Spleen (tissue), 13 donors: ENCODE measurements around the gene ACOT6. TPM values are rescaled to one million over a fixed set of nuclear protein-coding genes. Genes with fewer than 3 reads are reported as not detected.
A peak's percentile ranks its signal among the peaks of the same experiment; 100 is the strongest.
"Not testable (repeated sequence)": the region's sequence is repeated elsewhere in the genome, so short reads cannot be mapped to it uniquely, and the experiment has no call there.

Source experiments
- DNase-seq: peaks from one replicate; pipeline ENCODE4 v3.0.0-alpha.2; 2020
- H3K27ac ChIP-seq, 8 donors: fragments of 200-600 bp; sonication (generic) in 7 of 8; 1 replicate in 4 of 8; 2 replicates in 4 of 8; pipeline versions ENCODE4 v1.5.0 to v1.8.0; 2016 to 2021; ENCODE audit warnings: inconsistent platforms in 4 of 8, mild to moderate bottlenecking in 4 of 8, moderate library complexity in 1 of 8
- H3K27me3 ChIP-seq, 7 donors: fragments of 200-600 bp; sonication (generic) in 6 of 7; replicated peaks in 1 of 7; 1 replicate in 4 of 7; 2 replicates in 3 of 7; pipeline versions ENCODE4 v1.5.0 to v1.8.0; 2016 to 2021; ENCODE audit warnings: inconsistent platforms in 3 of 7, mild to moderate bottlenecking in 1 of 7
- H3K36me3 ChIP-seq, 6 donors: fragments of 200-600 bp; sonication (generic) in 5 of 6; 1 replicate in 4 of 6; 2 replicates in 2 of 6; pipeline versions ENCODE4 v1.5.0 to v1.8.0; 2016 to 2021; ENCODE audit warnings: inconsistent platforms in 2 of 6
- H3K4me1 ChIP-seq, 6 donors: fragments of 200-600 bp; sonication (generic) in 5 of 6; 1 replicate in 3 of 6; 2 replicates in 3 of 6; pipeline versions ENCODE4 v1.5.0 to v1.8.0; 2016 to 2021; ENCODE audit warnings: inconsistent platforms in 3 of 6
- H3K4me3 ChIP-seq, 8 donors: fragments of 200-600 bp; sonication (generic) in 7 of 8; 1 replicate in 4 of 8; 2 replicates in 4 of 8; pipeline versions ENCODE4 v1.5.0 to v1.8.0; 2016 to 2021; ENCODE audit warnings: inconsistent platforms in 4 of 8, mild to moderate bottlenecking in 4 of 8, moderate library complexity in 2 of 8
- H3K9me3 ChIP-seq, 8 donors: fragments of 200-600 bp; sonication (generic) in 7 of 8; 1 replicate in 4 of 8; 2 replicates in 4 of 8; pipeline versions ENCODE4 v1.5.0 to v1.8.0; 2016 to 2021; ENCODE audit warnings: inconsistent platforms in 4 of 8
- POLR2A ChIP-seq, 3 donors: fragments of 450-650 bp; IDR thresholded peaks; one replicate each; pipeline ENCODE4 v1.5.1; 2017; ENCODE audit warnings: antibody characterized with exemption in 3 of 3, mild to moderate bottlenecking in 1 of 3
- POLR2AphosphoS5 ChIP-seq, 3 donors: sonication (generic); formaldehyde crosslinking; IDR thresholded peaks; one replicate each; pipeline ENCODE4 v1.5.1; 2017; ENCODE audit warnings: antibody characterized with exemption in 3 of 3
- WGBS, 5 donors: extraction: QIAGEN DNeasy Blood & Tissue Kit in 3 of 5; methylation state at CpG; one replicate each; pipeline versions ENCODE4 v1.1.5 to v1.1.7; 2013 to 2018; 5-methylcytosine and 5-hydroxymethylcytosine counted together
- intact Hi-C: fragments of 100-400 bp; cut with DNase I; formaldehyde crosslinking; loops from one replicate; pipeline ENCODE4 v1.15.0; 2023; ENCODE audit warnings: low total_unique reads
- long read RNA-seq, 2 donors: transcript quantifications; one replicate each; lab custom pipeline, GENCODE V29; 2026
- polyA plus RNA-seq, 3 donors: library from polyadenylated mRNA; stranded (reverse); fragments of 200-250 nt; gene quantifications; one replicate each; pipeline ENCODE4 v1.2.1, GENCODE V29; 2013
- total RNA-seq, 7 donors: library from RNA; depleted of rRNA in 3 of 7; stranded (reverse); fragments of >200 nt in 3 of 7; fragmentation: NEBNext Ultra II Directional in 4 of 7; extraction: Animal tissue kit (Norgen Biotek cat#: 25700) in 4 of 7; gene quantifications; one replicate each; pipeline versions ENCODE4 v1.1.0 to v1.2.1, GENCODE V29; 2016 to 2021
- TF ChIP-seq, protein P1 (sequence below), 11 experiments: fragments of 200-600 bp in 7 of 11; fragments of 450-650 bp in 4 of 11; sonication (generic) in 4 of 11; IDR thresholded peaks in 8 of 11; conservative IDR thresholded peaks in 3 of 11; 1 replicate in 7 of 11; 2 replicates in 4 of 11; pipeline versions ENCODE4 v1.4.0 to v1.8.0; 2016 to 2021; ENCODE audit warnings: antibody characterized with exemption in 11 of 11, inconsistent platforms in 4 of 11, mild to moderate bottlenecking in 1 of 11
- donor health status: healthy with polysubstance abuse.
- donor health status: DM: no; HTN: no; CAD: no; lungs with moderate emphysema.
- donor health status: DM: no; HTN: no; CAD: no.
- donor health status: Bipolar disorder and iron deficiency.
- donor health status: healthy.
- donor health status: DM: no; HTN: no; CAD: no.
- donor health status: DM: yes; HTN: yes; CAD: no.

Gene ACOT6, protein sequence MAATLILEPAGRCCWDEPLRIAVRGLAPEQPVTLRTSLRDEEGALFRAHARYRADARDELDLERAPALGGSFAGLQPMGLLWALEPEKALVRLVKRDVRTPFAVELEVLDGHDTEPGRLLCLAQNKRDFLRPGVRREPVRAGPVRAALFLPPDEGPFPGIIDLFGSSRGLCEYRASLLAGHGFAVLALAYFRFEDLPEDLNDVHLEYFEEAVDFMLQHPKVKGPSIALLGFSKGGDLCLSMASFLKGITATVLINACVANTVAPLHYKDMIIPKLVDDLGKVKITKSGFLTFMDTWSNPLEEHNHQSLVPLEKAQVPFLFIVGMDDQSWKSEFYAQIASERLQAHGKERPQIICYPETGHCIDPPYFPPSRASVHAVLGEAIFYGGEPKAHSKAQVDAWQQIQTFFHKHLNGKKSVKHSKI
- total RNA-seq (not detected), polyA plus RNA-seq (not detected)
- long read RNA-seq, donor 1, result 0 reads
- long read RNA-seq, donor 2, result 0 reads

DNA sequence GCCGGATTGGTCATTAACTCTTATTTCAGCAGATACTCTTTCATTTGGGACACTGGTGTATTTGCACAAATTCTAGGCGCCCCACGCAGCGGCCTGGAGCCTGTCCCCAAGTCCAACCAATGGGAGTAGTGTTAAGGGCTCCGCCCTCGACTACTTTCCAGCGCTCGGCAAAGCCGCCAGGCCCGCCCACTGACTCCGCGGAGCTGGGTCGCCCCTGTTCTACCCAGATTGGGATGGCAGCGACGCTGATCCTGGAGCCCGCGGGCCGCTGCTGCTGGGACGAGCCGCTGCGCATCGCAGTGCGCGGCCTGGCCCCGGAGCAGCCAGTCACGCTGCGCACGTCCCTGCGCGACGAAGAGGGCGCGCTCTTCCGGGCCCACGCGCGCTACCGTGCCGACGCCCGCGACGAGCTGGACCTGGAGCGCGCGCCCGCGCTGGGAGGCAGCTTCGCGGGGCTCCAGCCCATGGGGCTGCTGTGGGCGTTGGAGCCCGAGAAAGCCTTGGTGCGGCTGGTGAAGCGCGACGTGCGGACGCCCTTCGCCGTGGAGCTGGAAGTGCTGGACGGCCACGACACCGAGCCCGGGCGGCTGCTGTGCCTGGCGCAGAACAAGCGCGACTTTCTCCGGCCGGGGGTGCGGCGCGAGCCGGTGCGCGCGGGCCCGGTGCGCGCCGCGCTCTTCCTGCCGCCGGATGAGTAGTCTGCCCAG is at the start of gene ACOT6:
Gene ACOT6 (plus strand): TSS at position 179 of the 707 bp plus-strand sequence. CDS start 55 bp downstream, at position 234.
- peak; percentile 38 to 73 (median 65) for TF ChIP-seq POLR2AphosphoS5 (IDR thresholded peaks at IDR 0.05)
- TF ChIP-seq POLR2A (IDR thresholded peaks at IDR 0.05), result no peak

DNA sequence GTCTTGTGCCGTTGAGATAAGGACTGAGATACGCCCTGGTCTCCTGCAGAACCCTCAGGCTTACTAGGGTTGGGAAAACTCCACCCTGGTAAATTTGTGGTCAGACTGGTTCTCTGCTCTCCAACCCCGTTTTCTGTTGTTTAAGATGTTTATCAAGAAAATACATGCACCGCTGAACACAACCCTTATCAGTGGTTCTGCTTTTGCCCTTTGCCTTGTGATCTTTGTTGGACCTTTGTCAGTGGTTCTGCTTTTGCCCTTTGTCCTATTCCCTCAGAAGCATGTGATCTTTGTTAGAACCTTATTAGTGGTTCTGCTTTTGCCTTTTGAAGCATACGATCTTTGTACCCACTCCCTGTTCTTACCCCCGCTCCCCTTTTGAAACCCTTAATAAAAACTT is 49.6 kb upstream of the ACOT6 start:
- WGBS, 5 donors, result 89 to 94% (median 93%) methylated on average over 6 of the region's 6 CpGs
- peaks cover 0 to 14% (median 7%) of the 10 kb centered on the region in 8 donors for H3K9me3 ChIP-seq
- DNase-seq, H3K36me3 ChIP-seq, intact Hi-C loops, H3K4me3 ChIP-seq, H3K27ac ChIP-seq, H3K27me3 ChIP-seq: not testable (repeated sequence)
- peaks cover 0 to 16% (median 10%) of the 10 kb centered on the region in 6 donors for H3K4me1 ChIP-seq

More for the DNA sequence above, at the start of gene ACOT6:
- intact Hi-C loops, result no loop called here
- Histone ChIP-seq H3K27me3 (peaks cover 0 to 13% (median 0%) of the 10 kb centered on the region in 7 donors), H3K4me1 (peaks cover 0 to 22% (median 13%) of the 10 kb centered on the region in 6 donors), H3K27ac (peak within 1 kb of the TSS; percentile 61 to 90 (median 84)), H3K36me3 (no peaks in the 10 kb centered on the region), H3K9me3 (peaks cover 0 to 8% (median 0%) of the 10 kb centered on the region in 8 donors), H3K4me3 (peak within 1 kb of the TSS; percentile 59 to 95 (median 73))
- WGBS, 5 donors, result 0 to 1% (median 1%) methylated on average over 48 to 84 of the region's 84 CpGs
- DNase-seq, result peak; percentile 90

DNA sequence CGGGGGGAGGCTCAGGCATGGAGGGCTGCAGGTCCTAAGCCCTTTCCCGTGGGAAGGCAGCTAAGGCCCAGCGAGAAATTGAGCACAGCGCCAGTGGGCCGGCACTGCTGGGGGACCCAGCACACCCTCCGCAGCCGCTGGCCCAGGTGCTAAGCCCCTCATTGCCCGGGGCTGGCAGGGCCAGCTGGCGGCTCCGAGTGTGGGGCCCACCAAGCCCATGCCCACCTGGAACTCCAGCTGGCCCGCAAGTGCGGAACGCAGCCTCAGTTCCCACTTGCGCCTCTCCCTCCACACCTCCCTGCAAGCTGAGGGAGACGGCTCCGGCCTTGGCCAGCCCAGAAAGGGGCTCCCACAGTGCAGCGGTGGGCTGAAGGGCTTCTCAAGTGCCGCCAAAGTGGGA is 45.9 kb upstream of the ACOT6 start:
- WGBS, 5 donors, result 88 to 97% (median 93%) methylated on average over 7 to 18 of the region's 18 CpGs; no CpG with 5 or more reads in 1 of the 5 donors
- peaks cover 7 to 47% (median 34%) of the 10 kb centered on the region in 6 donors for H3K4me1 ChIP-seq
- intact Hi-C loops, H3K4me3 ChIP-seq, H3K27me3 ChIP-seq, DNase-seq, H3K36me3 ChIP-seq, H3K27ac ChIP-seq: not testable (repeated sequence)
- peaks cover 0 to 14% (median 7%) of the 10 kb centered on the region in 8 donors for H3K9me3 ChIP-seq

DNA sequence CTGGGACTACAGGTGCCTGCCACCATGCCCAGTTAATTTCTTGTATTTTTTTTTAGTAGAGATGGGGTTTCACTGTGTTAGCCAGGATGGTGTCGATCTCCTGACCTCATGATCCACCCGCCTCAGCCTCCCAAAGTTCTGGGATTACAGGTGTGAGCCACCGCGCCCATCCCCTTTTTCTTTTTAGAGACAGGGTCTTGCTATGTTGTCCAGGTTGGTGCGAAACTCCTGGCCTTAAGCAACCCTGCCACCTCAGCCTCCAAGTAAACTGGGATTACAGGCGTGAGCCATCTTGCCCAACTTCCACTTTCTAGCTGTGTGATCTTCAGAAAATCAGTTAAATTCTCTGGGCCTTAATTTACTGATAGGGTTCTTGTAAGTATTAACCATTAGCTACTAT is 45.4 kb upstream of the ACOT6 start:
- H3K4me3 ChIP-seq, H3K27me3 ChIP-seq, H3K27ac ChIP-seq, H3K36me3 ChIP-seq, DNase-seq, intact Hi-C loops: not testable (repeated sequence)
- WGBS, 5 donors, result 88 to 96% (median 94%) methylated on average over 5 to 6 of the region's 6 CpGs
- Histone ChIP-seq H3K4me1 (peaks cover 7 to 49% (median 35%) of the 10 kb centered on the region in 6 donors), H3K9me3 (peaks cover 0 to 10% (median 6%) of the 10 kb centered on the region in 8 donors)

DNA sequence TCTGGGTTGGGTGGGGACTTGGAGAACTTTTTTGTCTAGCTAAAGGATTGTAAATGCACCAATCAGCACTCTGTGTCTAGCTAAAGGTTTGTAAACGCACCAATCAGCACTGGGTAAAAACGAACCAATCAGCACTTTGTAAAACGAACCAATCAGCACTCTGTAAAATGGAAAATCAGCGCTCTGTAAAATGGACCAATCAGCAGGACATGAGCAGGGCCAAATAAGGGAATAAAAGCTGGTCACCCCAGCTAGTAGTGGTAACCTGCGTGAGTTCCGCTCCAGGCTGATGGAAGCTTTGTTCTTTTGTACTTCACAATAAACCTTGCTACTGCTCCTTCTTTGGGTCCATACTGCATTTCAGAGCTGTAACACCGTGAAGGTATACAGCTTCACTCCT is 45.0 kb upstream of the ACOT6 start:
- TF ChIP-seq POLR2AphosphoS5 (IDR thresholded peaks at IDR 0.05), result no peak
- TF ChIP-seq, protein P1, sequence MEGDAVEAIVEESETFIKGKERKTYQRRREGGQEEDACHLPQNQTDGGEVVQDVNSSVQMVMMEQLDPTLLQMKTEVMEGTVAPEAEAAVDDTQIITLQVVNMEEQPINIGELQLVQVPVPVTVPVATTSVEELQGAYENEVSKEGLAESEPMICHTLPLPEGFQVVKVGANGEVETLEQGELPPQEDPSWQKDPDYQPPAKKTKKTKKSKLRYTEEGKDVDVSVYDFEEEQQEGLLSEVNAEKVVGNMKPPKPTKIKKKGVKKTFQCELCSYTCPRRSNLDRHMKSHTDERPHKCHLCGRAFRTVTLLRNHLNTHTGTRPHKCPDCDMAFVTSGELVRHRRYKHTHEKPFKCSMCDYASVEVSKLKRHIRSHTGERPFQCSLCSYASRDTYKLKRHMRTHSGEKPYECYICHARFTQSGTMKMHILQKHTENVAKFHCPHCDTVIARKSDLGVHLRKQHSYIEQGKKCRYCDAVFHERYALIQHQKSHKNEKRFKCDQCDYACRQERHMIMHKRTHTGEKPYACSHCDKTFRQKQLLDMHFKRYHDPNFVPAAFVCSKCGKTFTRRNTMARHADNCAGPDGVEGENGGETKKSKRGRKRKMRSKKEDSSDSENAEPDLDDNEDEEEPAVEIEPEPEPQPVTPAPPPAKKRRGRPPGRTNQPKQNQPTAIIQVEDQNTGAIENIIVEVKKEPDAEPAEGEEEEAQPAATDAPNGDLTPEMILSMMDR (IDR thresholded peaks at IDR 0.05 in 8 of 11, conservative IDR thresholded peaks at IDR 0.05 in 3 of 11), result no peak
- TF ChIP-seq POLR2A (IDR thresholded peaks at IDR 0.05), result no peak
- 96 to 99% (median 98%) methylated on average over 7 of the region's 7 CpGs for WGBS, 5 donors
- DNase-seq, result no peak
- H3K36me3 ChIP-seq, result peaks cover 0 to 8% (median 0%) of the 10 kb centered on the region in 6 donors
- H3K27ac ChIP-seq, result no peak overlapping the region
- peak overlapping the region in 1 of 8 donors; percentile 80 for H3K4me3 ChIP-seq
- intact Hi-C loops, result no loop called here
- peaks cover 0 to 6% (median 3%) of the 10 kb centered on the region in 8 donors for H3K9me3 ChIP-seq
- no peaks in the 10 kb centered on the region for H3K27me3 ChIP-seq
- H3K4me1 ChIP-seq, result peaks cover 7 to 49% (median 35%) of the 10 kb centered on the region in 6 donors
